Upper lobe of left lung (tissue), 6 donors: ENCODE measurements around the gene TNC. TPM values are rescaled to one million over a fixed set of nuclear protein-coding genes. Genes with fewer than 3 reads are reported as not detected.

Experiments
- ATAC-seq, 2 donors: fragments of 200-7000 bp; cut with Tn5 transposase; one replicate each; pipeline ENCODE4 v1.9.1; 2022; ENCODE audit warnings: mild to moderate bottlenecking in 2 of 2, moderate library complexity in 2 of 2; ENCODE audit not compliant: low FRiP score in 2 of 2
- DNase-seq, 2 donors: peaks; one replicate each; pipeline ENCODE4 v3.0.0-alpha.2; 2019 to 2020
- H3K27ac ChIP-seq, 4 donors: fragments of 200-600 bp; sonication (generic); one replicate each; pipeline ENCODE4 v1.5.1; 2016 to 2019
- H3K27me3 ChIP-seq, 4 donors: fragments of 200-600 bp; sonication (generic); one replicate each; pipeline ENCODE4 v1.5.1; 2017 to 2019
- H3K36me3 ChIP-seq, 4 donors: fragments of 200-600 bp; sonication (generic); one replicate each; pipeline ENCODE4 v1.5.1; 2016 to 2019
- H3K4me1 ChIP-seq, 4 donors: fragments of 200-600 bp; sonication (generic); one replicate each; pipeline ENCODE4 v1.5.1; 2018 to 2019
- H3K4me3 ChIP-seq, 4 donors: fragments of 200-600 bp; sonication (generic); one replicate each; pipeline ENCODE4 v1.5.1; 2017 to 2019; ENCODE audit warnings: mild to moderate bottlenecking in 2 of 4, moderate library complexity in 1 of 4
- H3K9me3 ChIP-seq, 4 donors: fragments of 200-600 bp; sonication (generic); one replicate each; pipeline ENCODE4 v1.5.1; 2018 to 2019
- CTCF ChIP-seq, 6 experiments: fragments of 450-650 bp in 4 of 6; fragments of 200-600 bp in 2 of 6; sonication (generic) in 2 of 6; IDR thresholded peaks; one replicate each; pipeline ENCODE4 v1.5.1; 2016 to 2019; ENCODE audit warnings: antibody characterized with exemption in 6 of 6
- EP300 ChIP-seq, 4 donors: sonication (generic); formaldehyde crosslinking; IDR thresholded peaks; one replicate each; pipeline ENCODE4 v1.5.1; 2017; ENCODE audit warnings: antibody characterized with exemption in 4 of 4, control low read depth in 2 of 4
- POLR2A ChIP-seq, 4 donors: fragments of 450-650 bp; IDR thresholded peaks; one replicate each; pipeline ENCODE4 v1.5.1; 2016 to 2017; ENCODE audit warnings: antibody characterized with exemption in 4 of 4, mild to moderate bottlenecking in 2 of 4
- POLR2AphosphoS5 ChIP-seq, 2 donors: sonication (generic); formaldehyde crosslinking; IDR thresholded peaks; one replicate each; pipeline ENCODE4 v1.5.1; 2017; ENCODE audit warnings: antibody characterized with exemption in 2 of 2
- WGBS, 2 donors: methylation state at CpG; one replicate each; pipeline ENCODE4 v1.1.5; 2017 to 2018; 5-methylcytosine and 5-hydroxymethylcytosine counted together
- total RNA-seq, 6 donors: library from RNA; depleted of rRNA in 4 of 6; stranded (reverse); fragments of >200 nt in 4 of 6; gene quantifications; one replicate each; pipeline versions ENCODE4 v1.1.0 to v1.2.1, GENCODE V29; 2016 to 2021
- donor health status: DM: no; HTN: no; CAD: no; lungs with moderate emphysema.
- donor health status: DM: no; HTN: yes; CAD: no; lungs with severe emphysema.

TNC gene
- total RNA-seq, 6 donors from 2014 or later, result 7.3 to 53.5 (median 23.8) TPM

- H3K9me3 ChIP-seq, result no peaks in the 10 kb centered on the region
- H3K36me3 ChIP-seq, result no peaks in the 10 kb centered on the region
- no peak overlapping the region for H3K4me3 ChIP-seq
- TF ChIP-seq CTCF (IDR thresholded peaks at IDR 0.05), result no peak
- TF ChIP-seq EP300 (IDR thresholded peaks at IDR 0.05), result no peak
- no peak for TF ChIP-seq POLR2A (IDR thresholded peaks at IDR 0.05)
- TF ChIP-seq POLR2AphosphoS5 (IDR thresholded peaks at IDR 0.05), result no peak
- no peaks in the 10 kb centered on the region for H3K4me1 ChIP-seq
- WGBS, 2 donors, result 45 to 82% methylated on average over 2 of the region's 2 CpGs
- no peaks in the 10 kb centered on the region for H3K27me3 ChIP-seq
- DNase-seq (no peak), ATAC-seq (no peak)
- H3K27ac ChIP-seq, result no peak overlapping the region
These were observed 25.7 kb upstream of the TNC start for GRCh38 chr9:115143689-115144088.

- Histone ChIP-seq H3K4me1 (no peaks in the 10 kb centered on the region), H3K4me3 (no peak overlapping the region), H3K9me3 (no peaks in the 10 kb centered on the region), H3K27ac (no peak overlapping the region), H3K36me3 (no peaks in the 10 kb centered on the region), H3K27me3 (no peaks in the 10 kb centered on the region)
- TF ChIP-seq POLR2AphosphoS5 (IDR thresholded peaks at IDR 0.05) (no peak), CTCF (IDR thresholded peaks at IDR 0.05) (no peak)
- no peak for ATAC-seq
- DNase-seq, result no peak
- WGBS, 2 donors, result 90 to 94% methylated on average over 6 of the region's 6 CpGs
These were observed 24.7 kb upstream of the TNC start for GRCh38 chr9:115142517-115143270.

- Histone ChIP-seq H3K36me3 (no peaks in the 10 kb centered on the region), H3K9me3 (no peaks in the 10 kb centered on the region), H3K4me3 (no peak overlapping the region), H3K4me1 (no peaks in the 10 kb centered on the region), H3K27ac (no peak overlapping the region), H3K27me3 (no peaks in the 10 kb centered on the region)
- TF ChIP-seq POLR2AphosphoS5 (IDR thresholded peaks at IDR 0.05) (no peak), CTCF (IDR thresholded peaks at IDR 0.05) (no peak), EP300 (IDR thresholded peaks at IDR 0.05) (no peak), POLR2A (IDR thresholded peaks at IDR 0.05) (no peak)
- DNase-seq (no peak), ATAC-seq (no peak)
These were observed 24.1 kb upstream of the TNC start for GRCh38 chr9:115142090-115142489.

GRCh38 chr9:115141612-115142011 is 23.7 kb upstream of the TNC start:
- no peak for DNase-seq
- H3K9me3 ChIP-seq, result no peaks in the 10 kb centered on the region
- no peak overlapping the region for H3K27ac ChIP-seq
- TF ChIP-seq POLR2A (IDR thresholded peaks at IDR 0.05) (no peak), CTCF (IDR thresholded peaks at IDR 0.05) (no peak), POLR2AphosphoS5 (IDR thresholded peaks at IDR 0.05) (no peak), EP300 (IDR thresholded peaks at IDR 0.05) (no peak)
- H3K36me3 ChIP-seq, result no peaks in the 10 kb centered on the region
- H3K27me3 ChIP-seq, result no peaks in the 10 kb centered on the region
- no peaks in the 10 kb centered on the region for H3K4me1 ChIP-seq
- ATAC-seq, result no peak
- H3K4me3 ChIP-seq, result no peak overlapping the region
- 86 to 91% methylated on average over 3 of the region's 3 CpGs for WGBS, 2 donors

GRCh38 chr9:115138151-115138550 is 20.2 kb upstream of the TNC start:
- Histone ChIP-seq H3K4me3 (no peak overlapping the region), H3K27ac (no peak overlapping the region), H3K27me3 (no peaks in the 10 kb centered on the region), H3K9me3 (no peaks in the 10 kb centered on the region), H3K4me1 (no peaks in the 10 kb centered on the region), H3K36me3 (no peaks in the 10 kb centered on the region)
- WGBS, 2 donors, result 57 to 66% methylated on average over 2 of the region's 2 CpGs
- no peak for DNase-seq
- TF ChIP-seq EP300 (IDR thresholded peaks at IDR 0.05) (no peak), POLR2A (IDR thresholded peaks at IDR 0.05) (no peak), CTCF (IDR thresholded peaks at IDR 0.05) (no peak), POLR2AphosphoS5 (IDR thresholded peaks at IDR 0.05) (no peak)
- no peak for ATAC-seq
